Measurements from ENCODE around the gene AMZ1.
"Not testable (repeated sequence)": the region's sequence is repeated elsewhere in the genome, so short reads cannot be mapped to it uniquely, and the experiment has no call there.

The AMZ1 gene

GRCh38 chr7:2711895-2712675 lies 24.1 kb downstream of the AMZ1 start:
- DNase-seq (ENCODE audit: low read depth in 2 of 2), result no peak

GRCh38 chr7:2713370-2713769 lies 25.4 kb downstream of the AMZ1 start:
- DNase-seq (ENCODE audit: low read depth in 2 of 2), result no peak

GRCh38 chr7:2713978-2714377 lies 26.0 kb downstream of the AMZ1 start:
- no peak for DNase-seq (ENCODE audit: low read depth in 2 of 2)

GRCh38 chr7:2714636-2715035 lies 26.6 kb downstream of the AMZ1 start:
- no peak for DNase-seq (ENCODE audit: low read depth in 2 of 2)

- DNase-seq (ENCODE audit: low read depth in 2 of 2), result peak; percentile 34 to 45
Observed at GRCh38 chr7:2715341-2716231, 27.6 kb downstream of the AMZ1 start.

GRCh38 chr7:2716488-2716887 lies 28.5 kb downstream of the AMZ1 start:
- DNase-seq (ENCODE audit: low read depth in 2 of 2), result no peak

GRCh38 chr7:2716906-2717292 lies 28.9 kb downstream of the AMZ1 start:
- no peak for DNase-seq (ENCODE audit: low read depth in 2 of 2)

- DNase-seq (ENCODE audit: low read depth in 2 of 2), result no peak
Observed at GRCh38 chr7:2717293-2718261, 29.6 kb downstream of the AMZ1 start.

- DNase-seq (ENCODE audit: low read depth in 2 of 2), result no peak
Observed at GRCh38 chr7:2718296-2718965, 30.4 kb downstream of the AMZ1 start.

GRCh38 chr7:2719007-2719406 lies 31.0 kb downstream of the AMZ1 start:
- DNase-seq (ENCODE audit: low read depth in 2 of 2), result peak; percentile 33 to 53

GRCh38 chr7:2720024-2720423 lies 32.0 kb downstream of the AMZ1 start:
- peak in 1 of 2 donors; percentile 35 for DNase-seq (ENCODE audit: low read depth in 2 of 2)

GRCh38 chr7:2721842-2722241 lies 33.8 kb downstream of the AMZ1 start:
- no peak for DNase-seq (ENCODE audit: low read depth in 2 of 2)

- DNase-seq (ENCODE audit: low read depth in 2 of 2), result no peak
Observed at GRCh38 chr7:2722591-2722990, 34.6 kb downstream of the AMZ1 start.

- no peak for DNase-seq (ENCODE audit: low read depth in 2 of 2)
Observed at GRCh38 chr7:2723138-2723850, 35.3 kb downstream of the AMZ1 start.

GRCh38 chr7:2724036-2724435 lies 36.0 kb downstream of the AMZ1 start:
- not testable (repeated sequence) for DNase-seq (ENCODE audit: low read depth in 2 of 2)

- no peak for DNase-seq (ENCODE audit: low read depth in 2 of 2)
Observed at GRCh38 chr7:2724453-2725177, 36.6 kb downstream of the AMZ1 start.

GRCh38 chr7:2725178-2726105 lies 37.4 kb downstream of the AMZ1 start:
- DNase-seq (ENCODE audit: low read depth in 2 of 2), result no peak

GRCh38 chr7:2726316-2727018 lies 38.5 kb downstream of the AMZ1 start:
- DNase-seq (ENCODE audit: low read depth in 2 of 2), result no peak

Data from stimulated activated CD8-positive, alpha-beta memory T cell treated with anti-CD3 and anti-CD28 coated beads, Interleukin-7, amount 100 ng/mL, for 4 hours (primary cell).